Stimulated activated naive CD8-positive, alpha-beta T cell treated with anti-CD3 and anti-CD28 coated beads, Interleukin-15, amount 100 ng/mL, for 72 hours (primary cell): ENCODE data around the gene EIF4E1B.
"Not testable (repeated sequence)": the region's sequence is repeated elsewhere in the genome, so short reads cannot be mapped to it uniquely, and the experiment has no call there.

ENCODE experiments used
- ATAC-seq: fragments of 150-1000 bp; cut with Tn5 transposase; 2 replicates; pipeline ENCODE4 v1.10.0; 2021; ENCODE audit warnings: mild to moderate bottlenecking, moderate library complexity
- DNase-seq, 2 donors: peaks; one replicate each; pipeline ENCODE4 v3.0.0; 2021 to 2022
- H3K27ac Mint-ChIP-seq, 2 donors: one replicate each; pipeline ENCODE4 v1.8.0; 2022; ENCODE audit warnings: mild to moderate bottlenecking in 2 of 2, mixed read lengths in 2 of 2, moderate library complexity in 2 of 2
- H3K27me3 Mint-ChIP-seq: one replicate; pipeline ENCODE4 v1.8.0; 2022; ENCODE audit warnings: mixed read lengths
- H3K4me1 Mint-ChIP-seq: one replicate; pipeline ENCODE4 v1.8.0; 2022; ENCODE audit warnings: mild to moderate bottlenecking, mixed read lengths
- H3K4me3 Mint-ChIP-seq, 2 donors: one replicate each; pipeline ENCODE4 v1.8.0; 2022; ENCODE audit warnings: mild to moderate bottlenecking in 2 of 2, mixed read lengths in 2 of 2, moderate library complexity in 1 of 2
- H3K9me3 Mint-ChIP-seq, 2 donors: one replicate each; pipeline ENCODE4 v1.8.0; 2022; ENCODE audit warnings: mixed read lengths in 2 of 2

EIF4E1B gene

GRCh38 chr5:176597417-176598389 is 32.8 kb upstream of the EIF4E1B start:
- Mint-ChIP-seq H3K27ac (no peak overlapping the region), H3K4me1 (peaks cover 21% of the 10 kb centered on the region), H3K27me3 (peaks cover 40% of the 10 kb centered on the region), H3K4me3 (peak overlapping the region; percentile 53 to 55), H3K9me3 (no peaks in the 10 kb centered on the region)
- ATAC-seq, result no peak
- peak in 1 of 2 donors; percentile 21 for DNase-seq

GRCh38 chr5:176599749-176600430 is 30.6 kb upstream of the EIF4E1B start:
- Mint-ChIP-seq H3K27me3 (peaks cover 52% of the 10 kb centered on the region), H3K4me1 (peaks cover 21% of the 10 kb centered on the region)
- not testable (repeated sequence) for H3K4me3 Mint-ChIP-seq, H3K27ac Mint-ChIP-seq, DNase-seq, H3K9me3 Mint-ChIP-seq, ATAC-seq

GRCh38 chr5:176601901-176602482 is 28.5 kb upstream of the EIF4E1B start:
- ATAC-seq, result no peak
- Mint-ChIP-seq H3K4me3 (no peak overlapping the region), H3K27me3 (peaks cover 38% of the 10 kb centered on the region), H3K27ac (no peak overlapping the region), H3K4me1 (peaks cover 13% of the 10 kb centered on the region), H3K9me3 (no peaks in the 10 kb centered on the region)
- DNase-seq, result no peak

- no peak overlapping the region for H3K27ac Mint-ChIP-seq
- H3K27me3 Mint-ChIP-seq, result peaks cover 35% of the 10 kb centered on the region
- DNase-seq, result no peak
- no peak for ATAC-seq
- peaks cover 13% of the 10 kb centered on the region for H3K4me1 Mint-ChIP-seq
- no peaks in the 10 kb centered on the region for H3K9me3 Mint-ChIP-seq
- no peak overlapping the region for H3K4me3 Mint-ChIP-seq
Observed at GRCh38 chr5:176603091-176603490, 27.4 kb upstream of the EIF4E1B start.

- H3K4me1 Mint-ChIP-seq, result peaks cover 10% of the 10 kb centered on the region
- ATAC-seq (no peak), DNase-seq (no peak)
- H3K4me3 Mint-ChIP-seq, result no peak overlapping the region
- no peak overlapping the region for H3K27ac Mint-ChIP-seq
- no peaks in the 10 kb centered on the region for H3K9me3 Mint-ChIP-seq
- H3K27me3 Mint-ChIP-seq, result peaks cover 36% of the 10 kb centered on the region
Observed at GRCh38 chr5:176606032-176606431, 24.4 kb upstream of the EIF4E1B start.

GRCh38 chr5:176606875-176607274 is 23.6 kb upstream of the EIF4E1B start:
- Mint-ChIP-seq H3K4me1 (peaks cover 10% of the 10 kb centered on the region), H3K9me3 (no peaks in the 10 kb centered on the region), H3K27ac (no peak overlapping the region), H3K4me3 (no peak overlapping the region), H3K27me3 (peaks cover 42% of the 10 kb centered on the region)
- ATAC-seq, result no peak
- DNase-seq, result no peak

GRCh38 chr5:176608142-176608705 is 22.3 kb upstream of the EIF4E1B start:
- H3K4me3 Mint-ChIP-seq, result no peak overlapping the region
- no peaks in the 10 kb centered on the region for H3K9me3 Mint-ChIP-seq
- DNase-seq (no peak), ATAC-seq (no peak)
- H3K4me1 Mint-ChIP-seq, result peaks cover 10% of the 10 kb centered on the region
- peaks cover 39% of the 10 kb centered on the region for H3K27me3 Mint-ChIP-seq
- no peak overlapping the region for H3K27ac Mint-ChIP-seq

GRCh38 chr5:176608937-176609723 is 21.3 kb upstream of the EIF4E1B start:
- peaks cover 33% of the 10 kb centered on the region for H3K27me3 Mint-ChIP-seq
- peaks cover 10% of the 10 kb centered on the region for H3K4me1 Mint-ChIP-seq
- H3K4me3 Mint-ChIP-seq, result peak overlapping the region; percentile 82 to 92
- no peak overlapping the region for H3K27ac Mint-ChIP-seq
- ATAC-seq, result peak; percentile 32
- DNase-seq, result no peak
- no peaks in the 10 kb centered on the region for H3K9me3 Mint-ChIP-seq

GRCh38 chr5:176609724-176610434 is 20.6 kb upstream of the EIF4E1B start, which contains the start of gene GPRIN1:
Gene GPRIN1 (minus strand): TSS chr5:176610156. CDS start chr5:176599834, 10,322 bp downstream.
- no peak within 1 kb of the TSS for H3K27ac Mint-ChIP-seq
- ATAC-seq (peak; percentile 74), DNase-seq (peak; percentile 55 to 65)
- H3K27me3 Mint-ChIP-seq, result peaks cover 34% of the 10 kb centered on the region
- H3K9me3 Mint-ChIP-seq, result no peaks in the 10 kb centered on the region
- H3K4me1 Mint-ChIP-seq, result peaks cover 10% of the 10 kb centered on the region
- H3K4me3 Mint-ChIP-seq, result peak within 1 kb of the TSS; percentile 82 to 92

GRCh38 chr5:176610435-176610773 is 20.1 kb upstream of the EIF4E1B start:
- no peaks in the 10 kb centered on the region for H3K9me3 Mint-ChIP-seq
- peaks cover 10% of the 10 kb centered on the region for H3K4me1 Mint-ChIP-seq
- H3K27me3 Mint-ChIP-seq, result peaks cover 39% of the 10 kb centered on the region
- DNase-seq, result no peak
- H3K4me3 Mint-ChIP-seq, result peak overlapping the region; percentile 69 to 71
- H3K27ac Mint-ChIP-seq, result no peak overlapping the region
- no peak for ATAC-seq

- Mint-ChIP-seq H3K4me1 (peaks cover 10% of the 10 kb centered on the region), H3K9me3 (no peaks in the 10 kb centered on the region), H3K4me3 (no peak overlapping the region), H3K27ac (no peak overlapping the region), H3K27me3 (peaks cover 49% of the 10 kb centered on the region)
- no peak for ATAC-seq
- DNase-seq, result peak; percentile 41 to 53
Observed at GRCh38 chr5:176611435-176611834, 19.0 kb upstream of the EIF4E1B start.

GRCh38 chr5:176612008-176612407 is 18.5 kb upstream of the EIF4E1B start:
- Mint-ChIP-seq H3K4me3 (no peak overlapping the region), H3K27me3 (peaks cover 55% of the 10 kb centered on the region), H3K4me1 (peaks cover 10% of the 10 kb centered on the region), H3K9me3 (no peaks in the 10 kb centered on the region), H3K27ac (peak overlapping the region in 1 of 2 donors; percentile 3)
- ATAC-seq (no peak), DNase-seq (no peak)

- Mint-ChIP-seq H3K9me3 (no peaks in the 10 kb centered on the region), H3K27ac (no peak overlapping the region), H3K4me3 (no peak overlapping the region), H3K27me3 (peaks cover 63% of the 10 kb centered on the region), H3K4me1 (peaks cover 10% of the 10 kb centered on the region)
- DNase-seq, result no peak
- ATAC-seq, result no peak
Observed at GRCh38 chr5:176612855-176613254, 17.6 kb upstream of the EIF4E1B start.

GRCh38 chr5:176614805-176615478 is 15.5 kb upstream of the EIF4E1B start:
- DNase-seq, result no peak
- Mint-ChIP-seq H3K9me3 (no peaks in the 10 kb centered on the region), H3K27me3 (peaks cover 66% of the 10 kb centered on the region), H3K4me3 (no peak overlapping the region), H3K4me1 (peaks cover 13% of the 10 kb centered on the region), H3K27ac (no peak overlapping the region)
- ATAC-seq, result no peak
